OCI-M1 (cell line): ENCODE data around the gene ZNF318.
"Not testable (repeated sequence)": the region's sequence is repeated elsewhere in the genome, so short reads cannot be mapped to it uniquely, and the experiment has no call there.

ENCODE experiments used
- DNase-seq: peaks from one replicate; lab custom pipeline; 2025; lab: John Stamatoyannopoulos, UW

The ZNF318 gene

DNA sequence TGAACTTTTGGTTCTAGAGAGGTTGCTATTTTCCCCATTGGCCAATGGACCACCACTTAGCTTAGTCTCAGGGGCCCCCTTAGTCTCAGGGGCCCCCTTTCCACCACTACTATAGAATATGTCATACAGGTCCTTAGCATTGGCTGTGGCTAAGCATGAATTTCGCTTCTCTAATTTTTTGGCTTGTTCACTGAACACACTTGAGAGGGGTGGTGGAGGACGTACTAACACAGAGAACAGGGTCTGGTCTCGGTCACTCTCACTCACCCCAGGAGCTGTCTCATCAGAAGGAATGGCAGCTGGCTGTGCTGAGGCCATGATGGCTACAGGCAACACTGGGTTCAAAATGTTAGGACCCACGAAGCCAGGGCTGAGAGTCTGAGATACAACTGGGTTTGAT is 30.3 kb downstream of the ZNF318 start:
- DNase-seq = no peak

- DNase-seq = no peak
Observed at GRCh38 chr6:43338243-43338642, 31.2 kb downstream of the ZNF318 start.

DNA sequence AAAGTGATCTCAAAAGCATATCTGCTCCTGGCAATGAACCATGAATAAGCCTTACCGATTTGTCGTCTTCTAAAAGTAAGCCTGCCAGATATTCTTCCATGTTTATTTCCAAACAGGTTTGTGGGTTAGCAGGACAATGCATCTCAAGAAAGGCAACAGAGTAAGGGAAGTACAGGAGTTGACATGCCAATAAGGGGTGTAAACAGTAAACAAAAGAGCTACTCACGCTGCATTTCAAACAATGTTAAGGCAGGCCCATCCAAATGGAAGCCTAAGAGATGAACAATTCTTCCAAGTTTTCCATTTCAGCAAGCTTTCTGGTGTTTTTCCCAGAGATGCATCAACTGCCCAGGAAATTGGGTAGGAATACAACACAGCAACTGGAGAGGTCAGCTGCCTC is 33.1 kb downstream of the ZNF318 start:
- no peak for DNase-seq

- DNase-seq = no peak
Observed at GRCh38 chr6:43335469-43335868, 34.0 kb downstream of the ZNF318 start.

- DNase-seq = peak; percentile 82
Observed at GRCh38 chr6:43334466-43335095, 34.9 kb downstream of the ZNF318 start.

GRCh38 chr6:43331891-43332290 is 37.6 kb downstream of the ZNF318 start:
- no peak for DNase-seq

DNA sequence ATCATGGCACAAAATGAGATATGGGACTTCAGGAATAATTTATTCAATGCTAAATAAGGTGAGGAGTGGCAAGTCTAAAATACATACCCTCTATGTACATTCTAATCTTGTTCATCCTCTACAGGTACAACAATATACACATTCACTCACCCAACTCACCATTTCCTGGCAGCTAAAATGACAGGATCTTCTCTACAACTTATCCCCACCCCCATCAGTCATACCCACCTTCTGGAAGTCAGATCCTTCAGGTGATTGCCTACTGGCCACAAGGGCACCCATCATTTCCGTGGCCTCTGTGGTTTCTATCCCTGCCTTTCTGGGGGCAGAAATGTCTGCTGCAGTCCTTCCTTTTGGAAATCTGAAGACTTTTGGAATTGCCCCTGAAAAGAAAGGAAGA is 38.0 kb downstream of the ZNF318 start:
- DNase-seq = no peak

DNA sequence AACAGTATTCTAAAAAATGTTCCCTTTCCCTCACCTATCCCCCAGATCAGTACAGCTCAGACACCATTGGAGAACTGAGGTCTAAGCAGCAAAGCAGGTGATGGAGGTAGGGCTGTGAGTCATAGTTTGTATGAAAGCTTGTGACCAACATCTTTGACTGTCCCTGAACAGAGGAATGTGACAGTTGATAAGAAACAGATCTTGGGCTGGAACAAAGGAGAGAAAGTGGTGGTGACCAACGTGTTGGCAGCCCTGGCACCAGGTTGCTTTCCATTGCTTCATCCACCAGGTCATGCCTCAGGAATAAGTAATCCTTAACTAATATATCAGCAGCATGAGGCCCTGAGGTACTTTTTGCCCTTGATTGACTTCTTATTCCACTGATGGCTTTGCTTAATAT is 40.9 kb downstream of the ZNF318 start:
- DNase-seq = no peak

DNA sequence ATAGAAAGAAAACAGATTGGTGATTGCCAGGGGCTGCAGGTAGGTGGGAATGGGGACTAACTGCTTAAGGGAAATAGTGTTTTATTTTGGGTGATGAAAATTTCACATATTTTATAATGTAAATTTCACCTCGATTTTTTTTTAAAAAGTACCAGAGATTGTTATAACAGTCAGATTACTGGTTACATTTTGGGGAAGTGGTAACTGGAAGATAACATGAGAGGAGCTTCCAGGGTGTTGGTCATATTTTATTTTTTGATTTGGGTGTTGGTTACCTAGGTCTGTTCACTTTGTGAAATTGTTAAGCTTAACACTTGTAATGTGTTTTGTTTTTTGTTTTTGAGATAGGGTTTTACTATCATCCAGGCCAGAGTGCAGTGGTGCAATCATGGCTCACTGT is 43.6 kb downstream of the ZNF318 start:
- peak; percentile 55 for DNase-seq

GRCh38 chr6:43318011-43318410 is 51.4 kb downstream of the ZNF318 start:
- DNase-seq = no peak

DNA sequence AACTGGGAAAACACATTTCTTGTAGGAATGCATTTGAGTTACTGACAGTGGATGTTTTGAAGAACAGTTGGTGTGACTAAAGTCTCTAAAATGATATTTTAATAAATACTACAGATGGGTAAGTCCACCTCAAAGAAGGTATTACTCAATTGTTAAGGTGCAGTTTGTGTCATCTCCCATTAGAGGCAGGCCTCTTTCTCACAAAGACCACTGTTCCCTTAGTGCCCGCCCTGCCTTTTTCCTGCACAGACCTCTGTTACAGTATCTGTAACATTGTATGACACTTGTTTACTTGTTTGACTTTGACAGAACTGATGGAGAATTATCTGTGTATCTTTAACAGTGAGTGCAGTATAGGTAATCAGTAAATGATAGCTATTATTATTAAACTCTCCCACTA is 55.6 kb downstream of the ZNF318 start:
- no peak for DNase-seq

GRCh38 chr6:43311666-43312065 is 57.8 kb downstream of the ZNF318 start:
- no peak for DNase-seq

DNA sequence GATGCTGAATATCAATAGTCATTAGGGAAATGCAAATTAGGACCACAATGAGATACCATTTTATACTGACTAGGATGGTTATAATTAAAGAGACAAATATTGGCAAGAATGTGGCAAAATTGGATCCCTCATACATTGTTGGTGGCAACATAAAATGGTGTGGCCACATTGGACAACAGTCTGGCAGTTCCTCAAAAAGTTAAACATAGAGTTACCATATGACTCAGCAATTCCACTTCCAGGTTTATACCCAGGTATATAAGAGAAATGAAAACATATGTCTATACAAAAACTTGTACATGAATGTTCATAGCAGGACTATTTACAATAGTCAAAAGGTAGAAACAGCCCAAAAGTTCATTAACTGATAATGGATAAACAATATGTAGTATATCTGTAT is 58.8 kb downstream of the ZNF318 start:
- DNase-seq = peak; percentile 76

DNA sequence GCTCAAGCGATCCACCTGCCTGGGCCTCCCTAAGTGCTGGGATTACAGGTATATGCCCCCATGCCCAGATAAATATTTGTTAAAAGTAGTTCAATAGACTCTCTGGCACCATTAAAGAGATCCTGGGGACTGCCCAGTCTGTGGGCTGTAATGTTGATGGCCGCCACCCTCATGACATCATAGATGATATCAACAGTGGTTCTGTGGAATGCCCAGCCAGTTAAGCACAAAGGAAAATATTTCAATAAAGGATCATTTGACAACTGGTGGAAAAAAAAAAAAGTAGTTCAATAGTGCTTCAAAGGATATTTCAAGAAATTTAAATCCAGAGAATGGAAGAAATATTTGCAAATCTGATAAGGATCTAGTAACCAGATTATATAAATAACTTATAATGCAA is 59.3 kb downstream of the ZNF318 start:
- no peak for DNase-seq

DNA sequence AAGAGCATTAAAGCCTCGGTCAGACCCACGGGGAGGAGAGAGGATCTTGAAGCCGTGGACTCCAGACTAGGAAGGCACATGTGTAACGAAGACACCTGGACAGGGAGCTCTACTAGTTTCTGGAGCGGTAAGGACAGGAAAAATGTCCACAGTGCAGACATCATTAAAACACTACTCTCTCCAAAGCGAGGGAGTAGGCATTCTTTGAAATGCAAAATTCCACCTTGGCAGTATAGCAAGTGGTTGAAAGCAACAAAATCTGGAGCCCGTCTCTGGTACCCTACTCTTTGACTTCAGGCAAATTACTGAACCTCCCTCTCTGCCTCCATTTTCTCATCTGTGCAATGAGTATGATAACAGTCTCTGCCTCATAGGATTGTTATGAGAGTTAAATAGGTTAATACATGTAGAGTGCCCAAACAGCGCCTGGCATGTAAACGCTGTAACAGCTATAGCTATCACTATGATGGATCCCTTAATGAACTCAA is 60.4 kb downstream of the ZNF318 start:
- DNase-seq = no peak

- peak; percentile 26 for DNase-seq
Observed at GRCh38 chr6:43308101-43308989, 61.1 kb downstream of the ZNF318 start, which contains the start of gene CRIP3. CRIP3 (minus strand) TSS chr6:43308826; CDS start chr6:43308792, 34 bp downstream.

GRCh38 chr6:43307451-43308100 is 61.9 kb downstream of the ZNF318 start:
- no peak for DNase-seq

DNA sequence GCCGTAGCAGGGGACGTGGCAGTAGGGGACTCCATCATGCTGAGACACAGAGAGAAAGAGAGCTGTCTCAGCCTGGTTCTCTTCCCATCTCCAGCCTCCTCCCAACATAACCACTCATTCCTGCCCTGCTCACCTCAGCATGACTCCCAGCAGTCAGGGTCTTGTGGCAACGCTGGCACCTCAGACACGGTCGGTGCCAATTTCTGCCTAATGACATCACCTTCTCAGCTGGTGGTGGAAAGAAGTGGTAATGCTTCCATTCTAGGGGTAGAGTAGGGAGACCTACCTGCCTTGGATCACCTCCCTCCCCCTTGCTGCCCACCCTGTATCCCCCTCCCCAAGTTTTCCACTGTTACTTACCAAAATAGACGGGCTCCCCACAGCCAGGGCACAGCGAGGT is 63.4 kb downstream of the ZNF318 start:
- DNase-seq = no peak

DNA sequence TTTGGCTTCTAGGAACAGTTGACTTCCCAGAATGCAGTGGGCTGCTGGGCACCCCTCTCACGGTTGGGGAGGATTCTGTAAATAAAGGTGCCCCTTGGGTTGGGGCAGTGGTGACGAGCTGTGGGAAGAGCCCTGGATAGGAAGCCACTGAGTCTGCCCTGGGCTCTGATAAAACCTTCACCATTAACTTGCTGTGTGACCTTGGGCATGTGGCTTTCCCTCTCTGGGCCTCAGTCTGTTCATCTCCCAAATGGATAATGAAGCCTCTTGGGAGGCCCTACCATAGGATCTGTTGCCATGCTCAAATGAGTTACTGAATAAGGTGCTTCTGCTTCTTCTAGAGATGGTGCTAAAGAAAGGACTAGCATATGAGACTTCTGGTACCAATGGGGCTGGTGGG is 64.6 kb downstream of the ZNF318 start:
- no peak for DNase-seq

DNA sequence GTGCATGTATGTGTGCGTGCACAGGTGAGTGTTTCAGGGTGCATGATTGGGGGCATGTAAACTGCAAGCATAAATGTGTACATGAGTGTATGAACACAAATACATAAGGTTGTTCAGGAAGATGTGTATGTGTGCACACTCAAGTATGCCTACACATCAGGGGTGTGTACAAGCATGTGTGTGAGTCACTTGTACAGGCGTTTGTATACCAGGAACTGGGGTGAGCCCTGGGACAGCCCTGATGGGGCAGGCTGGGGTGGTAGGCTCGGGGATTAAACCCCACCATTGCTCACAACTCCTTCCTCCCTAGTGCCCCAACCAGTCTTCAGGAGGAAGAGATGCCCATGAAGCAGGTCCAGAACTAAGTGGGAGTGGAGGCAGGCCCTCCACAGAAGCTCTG is 65.1 kb downstream of the ZNF318 start:
- DNase-seq = no peak

DNA sequence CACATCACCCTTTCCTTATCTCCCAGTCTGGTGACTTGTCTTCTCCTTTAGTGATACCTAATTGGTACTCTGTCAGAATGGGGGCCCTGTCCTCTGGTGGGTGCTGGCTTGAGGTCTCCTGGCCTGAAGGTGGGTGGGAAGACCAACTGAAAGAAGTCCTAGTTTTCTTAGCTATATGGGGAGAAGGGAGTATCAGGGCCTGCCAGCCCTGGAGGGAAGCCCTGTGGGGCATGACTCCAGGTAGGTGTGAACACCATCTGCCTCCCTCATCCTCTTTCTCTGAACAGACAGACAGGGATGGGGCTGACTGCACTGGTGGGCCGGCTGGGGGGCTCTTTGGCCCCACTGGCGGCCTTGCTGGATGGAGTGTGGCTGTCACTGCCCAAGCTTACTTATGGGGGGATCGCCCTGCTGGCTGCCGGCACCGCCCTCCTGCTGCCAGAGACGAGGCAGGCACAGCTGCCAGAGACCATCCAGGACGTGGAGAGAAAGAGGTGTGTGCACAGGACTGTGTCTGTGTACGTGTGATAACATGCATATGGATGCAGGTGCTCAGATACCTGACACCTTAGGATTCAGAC is 65.6 kb downstream of the ZNF318 start:
- no peak for DNase-seq

GRCh38 chr6:43303006-43303405 is 66.4 kb downstream of the ZNF318 start:
- not testable (repeated sequence) for DNase-seq
